RWPE2 (cell line): ENCODE results near the gene TRAPPC5.

Source experiments
- ATAC-seq: fragments of 200-7000 bp; cut with Tn5 transposase; 3 replicates; pipeline ENCODE4 v1.9.1; 2021; ENCODE audit warnings: low read depth
- DNase-seq: peaks from one replicate; pipeline ENCODE4 v3.0.0-alpha.2; 2020; ENCODE audit warnings: low spot score
- H3K27ac ChIP-seq: fragments of 450-650 bp; 2 replicates; pipeline ENCODE4 v1.5.1; 2017; ENCODE audit warnings: mild to moderate bottlenecking; ENCODE audit not compliant: poor library complexity, severe bottlenecking
- H3K27me3 ChIP-seq: fragments of 250-450 bp; sonication (Bioruptor Pico); 2 replicates; pipeline ENCODE4 v1.5.1; 2021; ENCODE audit warnings: mild to moderate bottlenecking, moderate library complexity; ENCODE audit not compliant: insufficient read depth, poor library complexity, severe bottlenecking
- H3K36me3 ChIP-seq: fragments of 250-450 bp; sonication (Bioruptor Pico); 2 replicates; pipeline ENCODE4 v1.5.1; 2020; ENCODE audit warnings: low read depth, mild to moderate bottlenecking, moderate library complexity
- H3K4me1 ChIP-seq: fragments of 250-450 bp; sonication (Bioruptor Pico); 2 replicates; pipeline ENCODE4 v1.5.1; 2021; ENCODE audit warnings: mild to moderate bottlenecking, moderate library complexity; ENCODE audit not compliant: insufficient read depth, poor library complexity, severe bottlenecking
- H3K4me3 ChIP-seq: fragments of 250-450 bp; sonication (Bioruptor Pico); 2 replicates; pipeline ENCODE4 v1.5.1; 2021; ENCODE audit warnings: mild to moderate bottlenecking, moderate library complexity; ENCODE audit not compliant: severe bottlenecking
- H3K9me3 ChIP-seq: fragments of 250-450 bp; sonication (Bioruptor Pico); 2 replicates; pipeline ENCODE4 v1.5.1; 2021; ENCODE audit warnings: mild to moderate bottlenecking, moderate library complexity; ENCODE audit not compliant: severe bottlenecking
- CTCF ChIP-seq: fragments of 450-650 bp; IDR thresholded peaks from one replicate; pipeline ENCODE4 v1.5.1; 2017; ENCODE audit warnings: mild to moderate bottlenecking, moderate library complexity; ENCODE audit not compliant: poor library complexity, severe bottlenecking

Gene TRAPPC5

GRCh38 chr19:7730286-7731217 is 49.9 kb downstream of the TRAPPC5 start:
- H3K27me3 ChIP-seq, result peaks cover 41% of the 10 kb centered on the region
- DNase-seq (no peak), ATAC-seq (no peak)
- no peak overlapping the region for H3K27ac ChIP-seq
- no peak for TF ChIP-seq CTCF
- H3K4me1 ChIP-seq, result no peaks in the 10 kb centered on the region
- H3K36me3 ChIP-seq, result no peaks in the 10 kb centered on the region
- no peaks in the 10 kb centered on the region for H3K9me3 ChIP-seq
- no peak overlapping the region for H3K4me3 ChIP-seq

GRCh38 chr19:7731218-7731595 is 50.6 kb downstream of the TRAPPC5 start:
- no peak for TF ChIP-seq CTCF
- DNase-seq (no peak), ATAC-seq (no peak)
- Histone ChIP-seq H3K4me3 (no peak overlapping the region), H3K4me1 (no peaks in the 10 kb centered on the region), H3K9me3 (no peaks in the 10 kb centered on the region), H3K36me3 (no peaks in the 10 kb centered on the region), H3K27ac (no peak overlapping the region), H3K27me3 (peaks cover 41% of the 10 kb centered on the region)

- no peak overlapping the region for H3K4me3 ChIP-seq
- H3K27ac ChIP-seq, result no peak overlapping the region
- ATAC-seq, result no peak
- H3K27me3 ChIP-seq, result peaks cover 41% of the 10 kb centered on the region
- TF ChIP-seq CTCF, result no peak
- no peak for DNase-seq
- no peaks in the 10 kb centered on the region for H3K4me1 ChIP-seq
- H3K36me3 ChIP-seq, result no peaks in the 10 kb centered on the region
- no peaks in the 10 kb centered on the region for H3K9me3 ChIP-seq
These were observed 51.0 kb downstream of the TRAPPC5 start for GRCh38 chr19:7731615-7732014.

- no peaks in the 10 kb centered on the region for H3K9me3 ChIP-seq
- no peak within 1 kb of the TSS for H3K27ac ChIP-seq
- H3K4me3 ChIP-seq, result no peak within 1 kb of the TSS
- no peaks in the 10 kb centered on the region for H3K36me3 ChIP-seq
- DNase-seq (no peak), ATAC-seq (no peak)
- peaks cover 41% of the 10 kb centered on the region for H3K27me3 ChIP-seq
- no peaks in the 10 kb centered on the region for H3K4me1 ChIP-seq
- no peak for TF ChIP-seq CTCF
These were observed 51.4 kb downstream of the TRAPPC5 start, which contains the start of gene CLEC4G for GRCh38 chr19:7732045-7732444. Gene CLEC4G (minus strand): TSS chr19:7732110. CDS start chr19:7732102, 8 bp downstream.

- no peak for TF ChIP-seq CTCF
- peaks cover 37% of the 10 kb centered on the region for H3K27me3 ChIP-seq
- no peaks in the 10 kb centered on the region for H3K4me1 ChIP-seq
- H3K4me3 ChIP-seq, result no peak overlapping the region
- no peaks in the 10 kb centered on the region for H3K9me3 ChIP-seq
- no peaks in the 10 kb centered on the region for H3K36me3 ChIP-seq
- no peak for DNase-seq
- H3K27ac ChIP-seq, result no peak overlapping the region
- no peak for ATAC-seq
These were observed 52.7 kb downstream of the TRAPPC5 start for GRCh38 chr19:7733376-7733775.
